ENCODE results near the gene C2CD4A. TPM values are rescaled to one million over a fixed set of nuclear protein-coding genes. Genes with fewer than 3 reads are reported as not detected.
"Not testable (repeated sequence)": the region's sequence is repeated elsewhere in the genome, so short reads cannot be mapped to it uniquely, and the experiment has no call there.

Gene C2CD4A
- total RNA-seq = under 1 TPM in 1 of 2 experiments, not detected in 1; 0.07 TPM

DNA sequence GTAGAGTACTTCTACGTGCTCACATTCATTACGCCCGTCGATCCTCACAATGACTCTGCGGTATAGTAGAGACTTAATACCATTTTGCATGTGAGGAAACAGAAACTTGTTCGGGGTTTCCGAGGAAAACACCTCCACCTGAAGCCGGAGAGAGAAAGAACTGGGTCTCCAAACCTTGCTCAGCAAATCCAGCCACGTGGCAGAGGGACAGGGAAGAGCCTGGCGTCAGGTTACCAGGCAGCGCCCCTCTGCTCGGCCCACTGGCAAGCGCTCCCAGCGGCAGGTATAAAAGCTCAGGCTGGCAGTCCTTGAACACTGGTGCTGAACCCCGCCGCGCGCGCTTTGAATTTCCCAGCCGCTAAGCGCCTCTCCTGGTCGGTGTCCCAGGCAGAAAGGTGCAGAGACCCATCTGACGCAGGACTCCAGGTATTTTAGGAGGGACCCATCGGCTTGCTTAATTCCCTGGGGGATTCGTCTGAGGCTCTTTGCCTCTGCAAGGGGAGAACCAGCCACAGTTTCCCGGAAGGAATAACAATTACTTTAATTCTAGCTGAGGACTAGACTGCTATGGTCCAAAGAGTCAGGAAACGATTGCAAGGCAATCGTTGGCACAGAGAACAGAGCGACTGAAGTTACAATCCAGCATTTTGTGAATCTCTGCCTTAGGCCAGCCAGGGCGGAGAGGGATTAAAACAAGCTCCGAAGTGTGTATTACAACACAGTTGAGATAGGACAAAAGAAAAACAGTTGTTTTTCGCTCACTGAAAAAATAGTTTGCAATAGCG lies at the start of gene C2CD4A:
TSS of gene C2CD4A (plus strand) at position 315 of the 785 bp plus-strand sequence. CDS start 637 bp downstream, outside the sequence.
- CTCF ChIA-PET = interaction anchor here (0.8 to 1.4 kb wide), 7 partner anchors 8 to 233 kb away, joined by 3 to 5 read pairs (median 4); no protein-coding TSS in a partner anchor
- Mint-ChIP-seq H3K4me3 (peak within 1 kb of the TSS; percentile 74), H3K36me3 (no peaks in the 10 kb centered on the region), H3K27me3 (peaks cover 39% of the 10 kb centered on the region), H3K27ac (no peak within 1 kb of the TSS), H3K4me1 (peaks cover 22% of the 10 kb centered on the region), H3K9me3 (ENCODE audit: low read depth) (no peaks in the 10 kb centered on the region)
- ATAC-seq = peak; percentile 70
- DNase-seq = peak; percentile 65

DNA sequence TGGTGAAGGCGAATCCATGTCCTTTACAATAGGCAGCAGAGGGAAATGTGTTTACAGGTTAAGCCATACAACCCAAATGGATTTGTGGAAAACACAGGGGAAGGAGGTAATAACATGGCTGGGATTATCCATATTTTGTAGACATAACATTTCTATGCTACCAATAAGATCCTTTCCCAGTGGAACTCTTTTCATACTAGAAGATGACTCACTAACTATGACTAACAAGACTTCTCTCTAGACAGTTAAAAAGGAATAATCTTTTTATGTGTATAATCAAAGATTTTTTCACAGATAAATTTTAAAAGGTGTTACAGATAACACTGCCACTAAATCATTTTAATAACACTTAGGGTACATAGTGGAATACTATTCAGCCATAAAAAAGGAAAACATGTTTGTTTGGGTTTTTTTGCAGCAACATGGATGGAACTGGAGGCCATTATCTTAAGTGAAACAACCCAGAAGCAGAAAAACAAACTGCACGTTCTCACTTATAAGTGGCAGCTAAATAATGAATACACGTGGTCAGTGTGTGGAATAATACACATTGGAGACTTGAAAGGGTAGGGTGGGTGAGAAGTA lies 46.1 kb upstream of the C2CD4A start:
- Mint-ChIP-seq H3K9me3 (ENCODE audit: low read depth) (peaks cover 3% of the 10 kb centered on the region), H3K27me3 (no peaks in the 10 kb centered on the region), H3K27ac (no peak overlapping the region), H3K4me3 (no peak overlapping the region), H3K4me1 (no peaks in the 10 kb centered on the region), H3K36me3 (peaks cover 56% of the 10 kb centered on the region)
- CTCF ChIA-PET = interaction anchor here (0.8 to 1.3 kb wide), 2 partner anchors 40 to 47 kb away, joined by 3 to 5 read pairs; partner anchors contain the start of gene VPS13C
- no peak for DNase-seq
- ATAC-seq = no peak

- Mint-ChIP-seq H3K36me3 (peaks cover 50% of the 10 kb centered on the region), H3K27ac (no peak overlapping the region), H3K9me3 (ENCODE audit: low read depth) (no peaks in the 10 kb centered on the region), H3K4me1 (no peaks in the 10 kb centered on the region), H3K4me3 (no peak overlapping the region), H3K27me3 (no peaks in the 10 kb centered on the region)
- DNase-seq (no peak), ATAC-seq (no peak)
- CTCF ChIA-PET = interaction anchor here (2.3 kb wide), 1 partner anchor 38 kb away, joined by 8 read pairs; the partner anchor contains the start of gene VPS13C
Observed at GRCh38 chr15:62021991-62022600, 44.7 kb upstream of the C2CD4A start.

DNA sequence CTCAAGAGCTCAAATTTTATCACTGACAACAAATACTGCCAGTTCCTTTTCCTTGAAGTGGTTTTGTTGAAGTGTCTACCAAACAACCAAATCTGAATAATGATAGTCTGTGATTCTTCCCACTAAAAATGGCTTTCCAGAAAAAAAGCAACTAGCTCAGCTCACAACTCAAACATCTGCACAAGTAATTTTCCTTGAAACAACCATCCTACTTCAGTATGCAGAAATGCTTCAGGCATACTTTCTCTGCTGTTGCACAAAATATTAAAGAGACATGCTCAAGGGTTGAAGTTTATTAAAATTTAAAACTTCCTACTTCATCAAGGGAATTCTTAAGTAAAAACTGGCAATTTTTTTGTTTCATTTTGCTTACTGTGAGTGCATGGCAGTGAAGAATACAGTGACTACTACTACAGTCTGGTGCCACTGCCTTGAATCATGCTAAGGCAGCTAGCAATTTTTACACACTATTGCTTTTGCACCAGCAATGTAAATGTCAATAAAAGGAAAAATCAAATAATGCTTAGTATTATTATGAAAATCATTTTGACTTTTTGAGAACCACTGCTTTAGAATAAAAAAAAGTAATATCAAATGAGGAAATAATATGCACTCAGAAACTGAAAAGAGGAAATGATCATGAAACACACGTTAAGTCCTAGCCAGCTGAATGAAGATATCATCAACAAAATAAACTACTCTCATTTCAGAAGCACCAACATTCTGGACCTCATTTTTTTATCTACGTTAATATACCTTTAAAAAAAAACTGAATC lies 40.1 kb upstream of the C2CD4A start:
- peaks cover 5% of the 10 kb centered on the region for H3K4me1 Mint-ChIP-seq
- H3K27ac Mint-ChIP-seq = no peak overlapping the region
- H3K4me3 Mint-ChIP-seq = no peak overlapping the region
- H3K9me3 Mint-ChIP-seq (ENCODE audit: low read depth) = no peaks in the 10 kb centered on the region
- H3K36me3 Mint-ChIP-seq = peaks cover 42% of the 10 kb centered on the region
- no peak for DNase-seq
- CTCF ChIA-PET = interaction anchor here (1.6 kb wide), 1 partner anchor 40 kb away, joined by 4 read pairs; the partner anchor contains the start of gene C2CD4A
- no peaks in the 10 kb centered on the region for H3K27me3 Mint-ChIP-seq
- no peak for ATAC-seq

DNA sequence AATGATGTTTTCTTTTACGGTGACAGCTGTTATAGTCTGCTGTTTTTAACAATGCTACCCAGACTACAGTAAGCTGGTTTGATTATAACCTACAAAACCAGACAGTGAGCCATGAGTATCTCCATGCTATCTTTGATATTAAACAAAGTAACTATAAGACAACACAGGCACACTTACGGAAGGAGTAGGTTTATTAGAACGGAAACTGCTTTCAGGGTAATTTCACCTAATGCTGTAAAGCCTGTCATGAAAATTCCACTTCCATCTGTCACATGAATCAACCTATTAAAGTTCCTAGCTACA lies 39.6 kb upstream of the C2CD4A start:
- Mint-ChIP-seq H3K9me3 (ENCODE audit: low read depth) (no peaks in the 10 kb centered on the region), H3K4me1 (peaks cover 5% of the 10 kb centered on the region), H3K27ac (no peak overlapping the region), H3K4me3 (no peak overlapping the region), H3K27me3 (no peaks in the 10 kb centered on the region), H3K36me3 (peaks cover 38% of the 10 kb centered on the region)
- ATAC-seq = no peak
- CTCF ChIA-PET = interaction anchor here (1.6 kb wide), 1 partner anchor 40 kb away, joined by 4 read pairs; the partner anchor contains the start of gene C2CD4A
- DNase-seq = no peak

DNA sequence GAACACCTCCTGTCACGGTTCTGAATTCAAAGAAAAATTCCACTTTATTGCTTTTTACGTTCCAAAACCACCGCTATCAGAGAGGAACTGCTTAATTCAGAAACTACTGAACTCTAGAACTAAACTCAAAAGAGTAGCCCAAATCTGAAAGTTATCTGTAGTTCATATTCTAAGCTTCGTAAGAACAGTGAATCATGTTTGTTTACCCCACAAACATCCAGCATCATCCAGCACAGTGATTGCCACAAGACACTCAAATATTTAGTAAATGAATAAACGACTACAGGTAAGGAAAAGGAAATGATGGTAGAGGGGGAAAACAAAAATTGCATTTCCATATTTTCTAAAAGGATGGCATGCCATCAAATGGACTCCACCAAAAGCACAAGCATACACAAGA lies 38.9 kb upstream of the C2CD4A start:
- CTCF ChIA-PET = no interaction called here
- ATAC-seq = no peak

DNA sequence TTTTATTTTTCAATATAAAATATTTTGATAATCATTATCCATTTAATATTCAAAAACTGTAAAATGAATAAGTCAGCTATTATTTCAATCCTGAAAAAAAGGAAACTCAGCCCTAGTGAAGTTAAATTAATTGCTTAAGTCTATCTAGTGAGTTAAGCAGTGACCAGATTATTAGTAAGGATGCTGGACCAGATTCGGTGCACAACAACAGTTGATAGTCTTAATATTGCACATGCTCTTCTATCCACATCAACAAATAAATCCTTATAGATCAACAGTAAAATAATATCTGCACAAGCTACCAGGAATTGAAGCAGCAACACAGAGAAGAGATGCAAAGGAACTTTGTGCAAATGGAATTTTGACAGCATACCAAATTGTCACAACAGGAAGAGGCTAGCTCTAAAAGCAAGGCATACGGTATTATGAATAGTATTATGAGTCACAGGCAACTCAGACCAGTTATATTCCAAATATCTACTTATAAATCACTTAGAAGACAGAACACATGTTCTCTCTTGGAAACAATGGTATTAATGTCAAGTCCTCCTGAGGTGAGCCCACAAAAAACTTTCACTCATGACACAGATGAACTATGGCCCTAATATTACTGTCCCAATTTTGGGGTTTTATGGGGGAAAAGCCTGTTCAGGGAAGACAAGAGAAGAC lies 31.4 kb upstream of the C2CD4A start:
- ATAC-seq (no peak), DNase-seq (no peak)
- CTCF ChIA-PET = interaction anchor here (0.9 to 1.0 kb wide), 2 partner anchors 10 to 25 kb away, joined by 3 read pairs; partner anchors contain the start of gene VPS13C
- H3K9me3 Mint-ChIP-seq (ENCODE audit: low read depth) = peaks cover 4% of the 10 kb centered on the region
- peaks cover 42% of the 10 kb centered on the region for H3K36me3 Mint-ChIP-seq
- peaks cover 8% of the 10 kb centered on the region for H3K4me1 Mint-ChIP-seq
- H3K27ac Mint-ChIP-seq = no peak overlapping the region
- H3K27me3 Mint-ChIP-seq = no peaks in the 10 kb centered on the region
- H3K4me3 Mint-ChIP-seq = no peak overlapping the region

More for the DNA sequence above, 38.9 kb upstream of the C2CD4A start:
- Mint-ChIP-seq H3K27ac (no peak overlapping the region), H3K9me3 (ENCODE audit: low read depth) (no peaks in the 10 kb centered on the region), H3K4me1 (peaks cover 5% of the 10 kb centered on the region), H3K4me3 (no peak overlapping the region), H3K36me3 (peaks cover 36% of the 10 kb centered on the region), H3K27me3 (no peaks in the 10 kb centered on the region)
- DNase-seq = no peak

- Mint-ChIP-seq H3K9me3 (ENCODE audit: low read depth) (no peaks in the 10 kb centered on the region), H3K4me3 (peak overlapping the region; percentile 62)
- CTCF ChIA-PET = interaction anchor here (1.7 kb wide), 1 partner anchor 14 kb away, joined by 5 read pairs; the partner anchor contains the start of gene VPS13C
Observed at GRCh38 chr15:62046078-62046743, 20.6 kb upstream of the C2CD4A start.

GRCh38 chr15:62047282-62047827 lies 19.4 kb upstream of the C2CD4A start:
- Mint-ChIP-seq H3K36me3 (peaks cover 8% of the 10 kb centered on the region), H3K9me3 (ENCODE audit: low read depth) (no peaks in the 10 kb centered on the region), H3K4me1 (peaks cover 26% of the 10 kb centered on the region), H3K27me3 (no peaks in the 10 kb centered on the region), H3K4me3 (no peak overlapping the region), H3K27ac (peak overlapping the region; percentile 7)
- ATAC-seq (no peak), DNase-seq (no peak)
- CTCF ChIA-PET = interaction anchor here (1.7 kb wide), 1 partner anchor 13 kb away, joined by 5 read pairs; the partner anchor contains the start of gene VPS13C

More at GRCh38 chr15:62046078-62046743, 20.6 kb upstream of the C2CD4A start:
- Mint-ChIP-seq H3K36me3 (peaks cover 8% of the 10 kb centered on the region), H3K27ac (peak overlapping the region; percentile 79), H3K4me1 (peaks cover 26% of the 10 kb centered on the region), H3K27me3 (no peaks in the 10 kb centered on the region)
- ATAC-seq (peak; percentile 96), DNase-seq (no peak)

DNA sequence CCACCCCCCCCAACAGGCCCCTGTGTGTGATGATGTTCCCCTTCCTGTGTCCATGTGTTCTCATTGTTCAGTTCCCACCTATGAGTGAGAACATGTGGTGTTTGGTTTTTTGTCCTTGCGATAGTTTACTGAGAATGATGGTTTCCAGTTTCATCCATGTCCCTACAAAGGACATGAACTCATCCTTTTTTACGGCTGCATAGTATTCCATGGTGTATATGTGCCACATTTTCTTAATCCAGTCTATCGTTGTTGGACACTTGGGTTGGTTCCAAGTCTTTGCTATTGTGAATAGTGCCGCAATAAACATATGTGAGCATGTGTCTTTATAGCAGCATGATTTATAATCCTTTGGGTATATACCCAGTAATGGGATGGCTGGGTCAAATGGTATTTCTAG lies 18.5 kb upstream of the C2CD4A start:
- H3K4me3 Mint-ChIP-seq; H3K27me3 Mint-ChIP-seq; H3K27ac Mint-ChIP-seq; DNase-seq; H3K9me3 Mint-ChIP-seq (ENCODE audit: low read depth); CTCF ChIA-PET; H3K36me3 Mint-ChIP-seq; ATAC-seq: not testable (repeated sequence)
- H3K4me1 Mint-ChIP-seq = peaks cover 32% of the 10 kb centered on the region

- H3K27me3 Mint-ChIP-seq = no peaks in the 10 kb centered on the region
- H3K27ac Mint-ChIP-seq = no peak overlapping the region
- H3K4me1 Mint-ChIP-seq = peaks cover 44% of the 10 kb centered on the region
- CTCF ChIA-PET = interaction anchor here (2.1 kb wide), 1 partner anchor 10 kb away, joined by 7 read pairs; the partner anchor contains the start of gene VPS13C
- H3K9me3 Mint-ChIP-seq (ENCODE audit: low read depth) = no peaks in the 10 kb centered on the region
- ATAC-seq (no peak), DNase-seq (no peak)
- no peak overlapping the region for H3K4me3 Mint-ChIP-seq
- H3K36me3 Mint-ChIP-seq = peaks cover 14% of the 10 kb centered on the region
Observed at GRCh38 chr15:62050115-62050514, 16.7 kb upstream of the C2CD4A start.

DNA sequence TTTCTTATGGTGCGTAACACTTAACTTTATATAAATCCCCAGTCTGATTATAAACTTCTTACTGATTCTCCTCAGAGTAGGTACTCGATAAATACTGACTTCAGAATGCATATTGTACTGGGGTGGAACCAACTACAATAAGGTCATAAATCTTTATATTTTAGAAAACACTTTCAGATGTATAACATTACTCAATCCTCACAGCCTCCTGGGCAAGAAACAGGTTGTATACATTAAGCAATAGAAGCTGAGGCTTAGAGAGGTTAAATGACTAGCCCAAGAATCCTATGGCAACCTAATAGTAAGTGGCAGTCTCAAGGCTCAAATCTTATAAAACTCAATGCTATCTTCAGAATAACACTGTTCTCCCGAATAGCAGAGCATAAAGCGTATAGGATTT lies 15.6 kb upstream of the C2CD4A start:
- ATAC-seq = no peak
- Mint-ChIP-seq H3K36me3 (peaks cover 13% of the 10 kb centered on the region), H3K4me3 (no peak overlapping the region), H3K4me1 (peaks cover 39% of the 10 kb centered on the region), H3K9me3 (ENCODE audit: low read depth) (no peaks in the 10 kb centered on the region), H3K27ac (no peak overlapping the region), H3K27me3 (no peaks in the 10 kb centered on the region)
- CTCF ChIA-PET = interaction anchor here (2.1 kb wide), 1 partner anchor 9 kb away, joined by 7 read pairs; the partner anchor contains the start of gene VPS13C
- DNase-seq = no peak
